HL-60/S4 (cell line): ENCODE data around the gene ACKR4.
"Not testable (repeated sequence)": the region's sequence is repeated elsewhere in the genome, so short reads cannot be mapped to it uniquely, and the experiment has no call there.

Source experiments
- in situ Hi-C: fragments of 300-500 bp; cut with MboI; formaldehyde crosslinking; loops from 2 replicates; pipeline ENCODE4 v1.14.3; 2022; ENCODE audit warnings: low sequenced_read_pairs

Gene ACKR4

GRCh38 chr3:132596816-132597433, at the start of gene ACKR4:
TSS of gene ACKR4 (plus strand) at chr3:132597270. CDS start at chr3:132600398, 3,128 bp downstream.
- in situ Hi-C loops: no loop called here

- in situ Hi-C loops: loop anchor here (10.0 kb wide), 1 partner anchor 106 kb away; the partner anchor contains the start of gene ACAD11
Observed at GRCh38 chr3:132549169-132549568, 47.9 kb upstream of the ACKR4 start.

GRCh38 chr3:132549890-132550578, 47.0 kb upstream of the ACKR4 start:
- in situ Hi-C loops: loop anchor here (10.0 kb wide), 1 partner anchor 105 kb away; the partner anchor contains the start of gene ACAD11

- in situ Hi-C loops: no loop called here
Observed at GRCh38 chr3:132550579-132551305, 46.3 kb upstream of the ACKR4 start.

- in situ Hi-C loops: no loop called here
Observed at GRCh38 chr3:132553826-132554225, 43.2 kb upstream of the ACKR4 start.

GRCh38 chr3:132554437-132554836, 42.6 kb upstream of the ACKR4 start:
- in situ Hi-C loops: no loop called here

- in situ Hi-C loops: no loop called here
Observed at GRCh38 chr3:132555306-132556035, 41.6 kb upstream of the ACKR4 start.

GRCh38 chr3:132556036-132556386, 41.1 kb upstream of the ACKR4 start:
- in situ Hi-C loops: not testable (repeated sequence)

GRCh38 chr3:132556508-132557159, 40.4 kb upstream of the ACKR4 start:
- in situ Hi-C loops: no loop called here

- in situ Hi-C loops: no loop called here
Observed at GRCh38 chr3:132561003-132561402, 36.1 kb upstream of the ACKR4 start.

GRCh38 chr3:132563420-132564069, 33.5 kb upstream of the ACKR4 start:
- in situ Hi-C loops: no loop called here

- in situ Hi-C loops: no loop called here
Observed at GRCh38 chr3:132564070-132564465, 33.0 kb upstream of the ACKR4 start.

- in situ Hi-C loops: no loop called here
Observed at GRCh38 chr3:132568422-132568821, 28.6 kb upstream of the ACKR4 start.

GRCh38 chr3:132569153-132569552, 27.9 kb upstream of the ACKR4 start:
- in situ Hi-C loops: no loop called here

GRCh38 chr3:132569580-132569979, 27.5 kb upstream of the ACKR4 start:
- in situ Hi-C loops: no loop called here

- in situ Hi-C loops: no loop called here
Observed at GRCh38 chr3:132570016-132570415, 27.1 kb upstream of the ACKR4 start.

- in situ Hi-C loops: no loop called here
Observed at GRCh38 chr3:132573797-132574211, 23.3 kb upstream of the ACKR4 start.

- in situ Hi-C loops: no loop called here
Observed at GRCh38 chr3:132587401-132587800, 9.7 kb upstream of the ACKR4 start.

GRCh38 chr3:132592216-132592615, 4.9 kb upstream of the ACKR4 start:
- in situ Hi-C loops: no loop called here

GRCh38 chr3:132593241-132593946, 3.7 kb upstream of the ACKR4 start:
- in situ Hi-C loops: no loop called here
